K562 (cell line): Measurements from ENCODE around the gene ALDH9A1.

Experiments
- CEBPB ChIP-seq: fragments of 450-650 bp; IDR thresholded peaks from 2 replicates; pipeline ENCODE4 v1.6.1; 2016; ENCODE audit warnings: missing genetic modification characterization, missing compliant biosample characterization
- EZH2 ChIP-seq: IDR thresholded peaks from 2 replicates; pipeline ENCODE4 v1.6.1; 2012; ENCODE audit warnings: low read depth, mild to moderate bottlenecking, inconsistent platforms, low read length, borderline replicate concordance
- JUN ChIP-seq, 2 experiments: sonication (generic) in 1 of 2; formaldehyde crosslinking in 1 of 2; IDR thresholded peaks; 2 replicates each; pipeline versions ENCODE4 v1.6.1 to v1.8.0; 2012 to 2022; ENCODE audit warnings: borderline replicate concordance in 2 of 2, mild to moderate bottlenecking in 2 of 2, improper control_type of control experiment in 1 of 2, low read depth in 1 of 2, low read length in 1 of 2, missing genetic modification reagents in 1 of 2
- LARP7 ChIP-seq: fragments of 450-650 bp; IDR thresholded peaks from 2 replicates; pipeline ENCODE4 v1.6.1; 2016
- MXI1 ChIP-seq: IDR thresholded peaks from 2 replicates; pipeline ENCODE4 v1.6.1; 2011; ENCODE audit warnings: low read depth, mild to moderate bottlenecking, improper control_type of control experiment, low read length
- POLR2AphosphoS5 ChIP-seq: IDR thresholded peaks from 2 replicates; pipeline ENCODE4 v1.6.1; 2011; ENCODE audit warnings: mild to moderate bottlenecking, low read depth, low read length, moderate library complexity; ENCODE audit not compliant: control insufficient read depth, insufficient read depth
- POLR2G ChIP-seq: fragments of 200-400 bp; formaldehyde crosslinking; IDR thresholded peaks from 2 replicates; pipeline ENCODE4 v1.6.1; 2017; ENCODE audit warnings: low read depth, mild to moderate bottlenecking, antibody characterized with exemption, low read length, moderate library complexity
- POLR3G ChIP-seq: IDR thresholded peaks from 2 replicates; pipeline ENCODE4 v1.6.1; 2011; ENCODE audit not compliant: insufficient read length, insufficient replicate concordance; ENCODE audit errors: extremely low read depth
- SP2 ChIP-seq: IDR thresholded peaks from 2 replicates; pipeline ENCODE4 v1.6.1; 2011; ENCODE audit warnings: mild to moderate bottlenecking, low read depth, low read length, moderate library complexity; ENCODE audit not compliant: poor library complexity, severe bottlenecking; ENCODE audit errors: extremely low read depth
- STAG1 ChIP-seq: sonication (generic); formaldehyde crosslinking; IDR thresholded peaks from 2 replicates; pipeline ENCODE4 v1.5.0; 2020; ENCODE audit warnings: missing genetic modification reagents, borderline replicate concordance
- TBL1XR1 ChIP-seq, 2 experiments: IDR thresholded peaks; 2 replicates each; pipeline ENCODE4 v1.6.1; 2012; ENCODE audit warnings: improper control_type of control experiment in 2 of 2, low read length in 2 of 2, mild to moderate bottlenecking in 1 of 2
- TF ChIP-seq, protein P1 (sequence below), 2 experiments: fragments of 450-650 bp in 1 of 2; sonication (generic) in 1 of 2; formaldehyde crosslinking; conservative IDR thresholded peaks; 2 replicates each; pipeline versions ENCODE4 v1.4.0 to v1.8.1; 2020 to 2022; ENCODE audit warnings: mild to moderate bottlenecking in 1 of 2, missing genetic modification reagents in 1 of 2
- TF ChIP-seq, protein P2 (sequence below), 3 experiments: IDR thresholded peaks in 2 of 3; conservative IDR thresholded peaks in 1 of 3; 2 replicates each; pipeline ENCODE4 v1.5.1; 2011 to 2012; ENCODE audit warnings: low read length in 3 of 3, mild to moderate bottlenecking in 3 of 3, control low read depth in 2 of 3, improper control_type of control experiment in 1 of 3, inconsistent platforms in 1 of 3, low read depth in 1 of 3, mixed read lengths in 1 of 3, moderate library complexity in 1 of 3; ENCODE audit not compliant: insufficient read depth in 2 of 3

DNA sequence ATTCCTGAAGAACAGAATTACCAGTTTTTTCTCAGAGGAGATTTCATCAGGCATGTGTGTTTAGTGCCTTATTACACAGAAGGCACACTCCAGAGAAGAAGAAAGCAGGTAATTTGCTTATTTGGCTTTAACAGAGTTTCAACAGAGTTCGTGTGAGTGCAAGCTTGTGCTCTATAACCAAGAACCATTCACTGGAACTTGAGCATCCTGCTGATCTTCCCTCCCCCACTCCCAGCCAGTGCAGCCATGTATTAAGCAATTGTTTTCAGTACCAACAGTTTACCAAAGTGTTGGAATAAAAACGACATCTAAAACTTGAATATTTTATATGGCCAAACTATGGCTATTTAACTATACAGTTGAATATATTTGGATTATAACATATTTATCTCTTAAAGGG is 63.0 kb downstream of the ALDH9A1 start:
- TF ChIP-seq POLR2AphosphoS5 (no peak), CEBPB (no peak), STAG1 (no peak), POLR2G (no peak), MXI1 (no peak), SP2 (no peak), JUN (IDR thresholded peaks at IDR 0.05; ENCODE audit: borderline replicate concordance, low read depth, low read length) (no peak), JUN (CRISPR knock-in tag; IDR thresholded peaks at IDR 0.05; ENCODE audit: borderline replicate concordance) (no peak), LARP7 (no peak), TBL1XR1 (IDR thresholded peaks at IDR 0.05; ENCODE audit: low read length in 2 of 2) (no peak), EZH2 (no peak), POLR3G (no peak)
- TF ChIP-seq, protein P1, sequence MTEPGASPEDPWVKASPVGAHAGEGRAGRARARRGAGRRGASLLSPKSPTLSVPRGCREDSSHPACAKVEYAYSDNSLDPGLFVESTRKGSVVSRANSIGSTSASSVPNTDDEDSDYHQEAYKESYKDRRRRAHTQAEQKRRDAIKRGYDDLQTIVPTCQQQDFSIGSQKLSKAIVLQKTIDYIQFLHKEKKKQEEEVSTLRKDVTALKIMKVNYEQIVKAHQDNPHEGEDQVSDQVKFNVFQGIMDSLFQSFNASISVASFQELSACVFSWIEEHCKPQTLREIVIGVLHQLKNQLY (CRISPR knock-in tag; conservative IDR thresholded peaks at IDR 0.05): no peak
- TF ChIP-seq, protein P2, sequence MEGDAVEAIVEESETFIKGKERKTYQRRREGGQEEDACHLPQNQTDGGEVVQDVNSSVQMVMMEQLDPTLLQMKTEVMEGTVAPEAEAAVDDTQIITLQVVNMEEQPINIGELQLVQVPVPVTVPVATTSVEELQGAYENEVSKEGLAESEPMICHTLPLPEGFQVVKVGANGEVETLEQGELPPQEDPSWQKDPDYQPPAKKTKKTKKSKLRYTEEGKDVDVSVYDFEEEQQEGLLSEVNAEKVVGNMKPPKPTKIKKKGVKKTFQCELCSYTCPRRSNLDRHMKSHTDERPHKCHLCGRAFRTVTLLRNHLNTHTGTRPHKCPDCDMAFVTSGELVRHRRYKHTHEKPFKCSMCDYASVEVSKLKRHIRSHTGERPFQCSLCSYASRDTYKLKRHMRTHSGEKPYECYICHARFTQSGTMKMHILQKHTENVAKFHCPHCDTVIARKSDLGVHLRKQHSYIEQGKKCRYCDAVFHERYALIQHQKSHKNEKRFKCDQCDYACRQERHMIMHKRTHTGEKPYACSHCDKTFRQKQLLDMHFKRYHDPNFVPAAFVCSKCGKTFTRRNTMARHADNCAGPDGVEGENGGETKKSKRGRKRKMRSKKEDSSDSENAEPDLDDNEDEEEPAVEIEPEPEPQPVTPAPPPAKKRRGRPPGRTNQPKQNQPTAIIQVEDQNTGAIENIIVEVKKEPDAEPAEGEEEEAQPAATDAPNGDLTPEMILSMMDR (IDR thresholded peaks at IDR 0.05 in 2 of 3, conservative IDR thresholded peaks at IDR 0.05 in 1 of 3; ENCODE audit: insufficient read depth in 2 of 3, low read depth in 1 of 3, low read length in 3 of 3): no peak
